Endothelial cell of umbilical vein (primary cell): ENCODE measurements around the gene BMP2. TPM values are rescaled to one million over a fixed set of nuclear protein-coding genes. Genes with fewer than 3 reads are reported as not detected.

Experiments
- BruUV-seq: library from RNA; stranded (reverse); fragments of 400-500 nt; replicated peaks from 2 replicates; lab custom pipeline; 2021; lab: Mats Ljungman, UMichigan
- CTCF ChIA-PET: fragments of 300-600, 350-600 bp; sonication (Branson Sonifier 250); formaldehyde crosslinking; loops from one replicate; lab custom pipeline; 2021; ENCODE audit warnings: antibody characterized with exemption, inconsistent platforms; lab: Charles Lee
- POLR2A ChIA-PET: fragments of 300-600, 350-600 bp; sonication (Branson Sonifier 250); formaldehyde crosslinking; loops from one replicate; lab custom pipeline; 2021; ENCODE audit warnings: antibody characterized with exemption, inconsistent platforms; lab: Charles Lee
- DNase-seq: peaks from one replicate; pipeline ENCODE4 v3.0.0-alpha.2; 2011; ENCODE audit warnings: low read depth, low spot score
- FAIRE-seq: peaks from 2 replicates; lab custom pipeline; 2011; peaks lifted over from hg19 to GRCh38; lab: Jason Lieb, UNC
- H2AFZ ChIP-seq: 2 replicates; pipeline ENCODE4 v1.6.0; 2012; ENCODE audit warnings: low read depth, low read length, control low read depth, inconsistent platforms
- H3K27ac ChIP-seq: 2 replicates; pipeline ENCODE4 v1.5.1; 2011; ENCODE audit warnings: low read depth, mild to moderate bottlenecking, control low read depth, low read length, moderate library complexity; ENCODE audit not compliant: insufficient read depth
- H3K27me3 ChIP-seq, 2 experiments: 2 replicates each; pipeline versions ENCODE4 v1.6.0 to v1.6.1; 2011; ENCODE audit warnings: low read length in 2 of 2, mixed read lengths in 1 of 2; ENCODE audit not compliant: control insufficient read depth in 2 of 2, insufficient read depth in 2 of 2
- H3K36me3 ChIP-seq, 2 experiments: 2 replicates in 1 of 2; 3 replicates in 1 of 2; pipeline ENCODE4 v1.5.1; 2011; ENCODE audit warnings: low read length in 2 of 2, mild to moderate bottlenecking in 1 of 2, moderate library complexity in 1 of 2; ENCODE audit not compliant: control insufficient read depth in 2 of 2, insufficient read depth in 2 of 2; ENCODE audit errors: extremely low read depth in 1 of 2
- H3K4me1 ChIP-seq: 3 replicates; pipeline ENCODE4 v1.5.1; 2011; ENCODE audit warnings: mild to moderate bottlenecking, low read length; ENCODE audit not compliant: control insufficient read depth, insufficient read depth; ENCODE audit errors: extremely low read depth
- H3K4me2 ChIP-seq: 2 replicates; pipeline ENCODE4 v1.6.1; 2011; ENCODE audit warnings: low read length, control low read depth, mixed read lengths; ENCODE audit not compliant: insufficient read depth
- H3K4me3 ChIP-seq, 3 experiments: fragments of 200-600 bp in 1 of 3; sonication (generic), shearing (Covaris generic) in 1 of 3; replicated peaks in 1 of 3; 2 replicates each; pipeline ENCODE4 v1.5.1; 2011 to 2016; ENCODE audit warnings: control low read depth in 3 of 3, low read length in 3 of 3, mild to moderate bottlenecking in 2 of 3, inconsistent platforms in 1 of 3, low read depth in 1 of 3, moderate library complexity in 1 of 3; ENCODE audit not compliant: insufficient read depth in 1 of 3
- H3K79me2 ChIP-seq: 2 replicates; pipeline ENCODE4 v1.6.0; 2012; ENCODE audit warnings: low read length, inconsistent platforms; ENCODE audit not compliant: control insufficient read depth, insufficient read depth
- H3K9ac ChIP-seq: replicated peaks from 2 replicates; pipeline ENCODE3; 2011; ENCODE audit warnings: low read length, control low read depth; ENCODE audit not compliant: insufficient read depth; ENCODE audit errors: extremely low read depth
- H3K9me1 ChIP-seq: replicated peaks from 3 replicates; pipeline ENCODE4 v1.6.0; 2011; ENCODE audit warnings: mild to moderate bottlenecking, low read length; ENCODE audit not compliant: control insufficient read depth, insufficient read depth; ENCODE audit errors: extremely low read depth
- H3K9me3 ChIP-seq: replicated peaks from 2 replicates; pipeline ENCODE4 v1.5.1; 2012; ENCODE audit warnings: low read length, inconsistent platforms; ENCODE audit not compliant: control insufficient read depth, insufficient read depth
- H4K20me1 ChIP-seq: replicated peaks from 2 replicates; pipeline ENCODE3; 2011; ENCODE audit warnings: mild to moderate bottlenecking, low read length; ENCODE audit not compliant: control insufficient read depth, insufficient read depth; ENCODE audit errors: extremely low read depth
- EZH2 ChIP-seq: IDR thresholded peaks from 2 replicates; pipeline ENCODE4 v1.6.1; 2012; ENCODE audit warnings: borderline replicate concordance, low read depth, mild to moderate bottlenecking, moderate library complexity, low read length, inconsistent platforms; ENCODE audit not compliant: severe bottlenecking
- FOS ChIP-seq: IDR thresholded peaks from 2 replicates; pipeline ENCODE4 v1.6.1; 2011; ENCODE audit warnings: mild to moderate bottlenecking, low read length, moderate library complexity, borderline replicate concordance; ENCODE audit not compliant: insufficient read depth
- GATA2 ChIP-seq: IDR thresholded peaks from 2 replicates; pipeline ENCODE4 v1.7.0; 2011; ENCODE audit warnings: low read depth, mild to moderate bottlenecking, moderate library complexity, mixed read lengths, low read length; ENCODE audit not compliant: insufficient read length, insufficient read depth
- JUN ChIP-seq: IDR thresholded peaks from 2 replicates; pipeline ENCODE4 v1.6.1; 2011; ENCODE audit warnings: borderline replicate concordance, low read depth; ENCODE audit not compliant: insufficient read length, insufficient read depth
- MAX ChIP-seq: IDR thresholded peaks from 2 replicates; pipeline ENCODE4 v1.6.1; 2011; ENCODE audit not compliant: insufficient read depth, insufficient read length
- MYC ChIP-seq: IDR thresholded peaks from one replicate; pipeline ENCODE4 v1.6.1; 2011; ENCODE audit warnings: mild to moderate bottlenecking, low read depth, low read length
- POLR2A ChIP-seq: IDR thresholded peaks from 2 replicates; pipeline ENCODE4 v1.6.1; 2012; ENCODE audit warnings: low read depth, mild to moderate bottlenecking, control low read depth, low read length
- POLR2AphosphoS5 ChIP-seq: IDR thresholded peaks from 2 replicates; pipeline ENCODE4 v1.6.1; 2012; ENCODE audit warnings: low read depth, mild to moderate bottlenecking, control low read depth, low read length, moderate library complexity; ENCODE audit not compliant: insufficient read depth
- dilution Hi-C: fragments of 300-500 bp; cut with MboI; formaldehyde crosslinking; loops from one replicate; pipeline ENCODE4 v1.15.0; 2019; ENCODE audit warnings: low sequenced_read_pairs; ENCODE audit not compliant: extremely low pct_ligation_motif_present
- intact Hi-C: fragments of 100-400 bp; cut with micrococcal nuclease; formaldehyde crosslinking; loops from one replicate; pipeline ENCODE4 v1.10.0; 2022
- polyA plus RNA-seq, 4 experiments: library from polyadenylated mRNA; depleted of rRNA in 3 of 4; stranded (reverse) in 3 of 4; unstranded in 1 of 4; fragments of >200 nt; gene quantifications; 2 replicates each; pipeline versions ENCODE4 v1.2.1 to v1.2.3, GENCODE V29; 2011 to 2012; ENCODE audit warnings: missing spikeins in 1 of 4
- total RNA-seq: library from RNA; stranded (reverse); gene quantifications from 2 replicates; pipeline ENCODE4 v1.2.3, GENCODE V29; 2021
- TF ChIP-seq, protein P1 (sequence below), 2 donors: IDR thresholded peaks; 1 replicate in 1 of 2; 2 replicates in 1 of 2; pipeline ENCODE4 v1.5.1; 2011; ENCODE audit warnings: low read length in 2 of 2, mild to moderate bottlenecking in 2 of 2, moderate library complexity in 2 of 2, control low read depth in 1 of 2, inconsistent platforms in 1 of 2, low read depth in 1 of 2; ENCODE audit not compliant: insufficient read depth in 1 of 2; ENCODE audit errors: extremely low read depth in 1 of 2

BMP2 gene
- total and polyA plus RNA-seq, 2 donors (not counting 3 experiments of a cell fraction or from before 2014, with no cell fraction given): 7.1 to 15.7 TPM

- ChIA-PET POLR2A (no interaction called here), CTCF (interaction anchor here (0.7 to 3.9 kb wide), 9 partner anchors 61 to 1099 kb away, joined by 3 to 57 read pairs (median 5); no protein-coding TSS in a partner anchor)
- no peaks in the 10 kb centered on the region for H3K79me2 ChIP-seq
- H3K27ac ChIP-seq: no peak overlapping the region
- H3K4me3 ChIP-seq: no peak overlapping the region
- dilution Hi-C loops (no loop called here), intact Hi-C loops (loop anchor here (10.0 kb wide), 2 partner anchors 683 to 1897 kb away; no protein-coding TSS in a partner anchor)
- no TSS peak for BruUV-seq
- no peak overlapping the region for H3K9ac ChIP-seq
- no peak overlapping the region for H2AFZ ChIP-seq
- H3K36me3 ChIP-seq: no peaks in the 10 kb centered on the region
- H3K4me1 ChIP-seq: no peaks in the 10 kb centered on the region
- H3K27me3 ChIP-seq: no peaks in the 10 kb centered on the region
- no peak for DNase-seq
- H3K9me1 ChIP-seq: no peaks in the 10 kb centered on the region
- H3K4me2 ChIP-seq: no peak overlapping the region
- no peaks in the 10 kb centered on the region for H4K20me1 ChIP-seq
- FAIRE-seq: no peak
- TF ChIP-seq POLR2AphosphoS5: no peak
- no peak for TF ChIP-seq EZH2
- no peak for TF ChIP-seq JUN
- TF ChIP-seq MYC: no peak
- no peak for TF ChIP-seq FOS
- no peak for TF ChIP-seq GATA2
- TF ChIP-seq POLR2A: no peak
- TF ChIP-seq, protein P1, sequence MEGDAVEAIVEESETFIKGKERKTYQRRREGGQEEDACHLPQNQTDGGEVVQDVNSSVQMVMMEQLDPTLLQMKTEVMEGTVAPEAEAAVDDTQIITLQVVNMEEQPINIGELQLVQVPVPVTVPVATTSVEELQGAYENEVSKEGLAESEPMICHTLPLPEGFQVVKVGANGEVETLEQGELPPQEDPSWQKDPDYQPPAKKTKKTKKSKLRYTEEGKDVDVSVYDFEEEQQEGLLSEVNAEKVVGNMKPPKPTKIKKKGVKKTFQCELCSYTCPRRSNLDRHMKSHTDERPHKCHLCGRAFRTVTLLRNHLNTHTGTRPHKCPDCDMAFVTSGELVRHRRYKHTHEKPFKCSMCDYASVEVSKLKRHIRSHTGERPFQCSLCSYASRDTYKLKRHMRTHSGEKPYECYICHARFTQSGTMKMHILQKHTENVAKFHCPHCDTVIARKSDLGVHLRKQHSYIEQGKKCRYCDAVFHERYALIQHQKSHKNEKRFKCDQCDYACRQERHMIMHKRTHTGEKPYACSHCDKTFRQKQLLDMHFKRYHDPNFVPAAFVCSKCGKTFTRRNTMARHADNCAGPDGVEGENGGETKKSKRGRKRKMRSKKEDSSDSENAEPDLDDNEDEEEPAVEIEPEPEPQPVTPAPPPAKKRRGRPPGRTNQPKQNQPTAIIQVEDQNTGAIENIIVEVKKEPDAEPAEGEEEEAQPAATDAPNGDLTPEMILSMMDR (IDR thresholded peaks at IDR 0.05; ENCODE audit: extremely low read depth in 1 of 2, insufficient read depth in 1 of 2, low read depth in 1 of 2, low read length in 2 of 2): no peak
- no peak for TF ChIP-seq MAX
- H3K9me3 ChIP-seq: no peaks in the 10 kb centered on the region
Observed at GRCh38 chr20:6827472-6827871, 60.0 kb downstream of the BMP2 start.
